GM19438 (cell line): Measurements from ENCODE around the gene GREB1L.
"Not testable (repeated sequence)": the region's sequence is repeated elsewhere in the genome, so short reads cannot be mapped to it uniquely, and the experiment has no call there.

Experiments
- ATAC-seq: cut with Tn5 transposase; IDR thresholded peaks from one replicate; pipeline ENCODE4 v1.9.1; 2021; ENCODE audit warnings: low read depth; ENCODE audit not compliant: unreplicated experiment

GREB1L gene

GRCh38 chr18:21262244-21262643 is 20.2 kb downstream of the GREB1L start:
- no peak for ATAC-seq

- no peak for ATAC-seq
Measured at GRCh38 chr18:21262979-21263378, 20.9 kb downstream of the GREB1L start.

- no peak for ATAC-seq
Measured at GRCh38 chr18:21264651-21265050, 22.6 kb downstream of the GREB1L start.

GRCh38 chr18:21265971-21266673 is 24.1 kb downstream of the GREB1L start:
- no peak for ATAC-seq

GRCh38 chr18:21267400-21267799 is 25.4 kb downstream of the GREB1L start:
- ATAC-seq: no peak

- ATAC-seq: no peak
Measured at GRCh38 chr18:21269349-21269748, 27.3 kb downstream of the GREB1L start.

- ATAC-seq: no peak
Measured at GRCh38 chr18:21270453-21270852, 28.4 kb downstream of the GREB1L start.

- no peak for ATAC-seq
Measured at GRCh38 chr18:21272016-21272579, 30.1 kb downstream of the GREB1L start.

GRCh38 chr18:21273568-21273967 is 31.5 kb downstream of the GREB1L start:
- no peak for ATAC-seq

GRCh38 chr18:21275645-21276044 is 33.6 kb downstream of the GREB1L start:
- ATAC-seq: no peak

GRCh38 chr18:21277578-21277977 is 35.5 kb downstream of the GREB1L start:
- ATAC-seq: no peak

- ATAC-seq: not testable (repeated sequence)
Measured at GRCh38 chr18:21278218-21278617, 36.2 kb downstream of the GREB1L start.

- no peak for ATAC-seq
Measured at GRCh38 chr18:21281603-21282002, 39.6 kb downstream of the GREB1L start.

GRCh38 chr18:21284540-21284939 is 42.5 kb downstream of the GREB1L start:
- ATAC-seq: no peak

GRCh38 chr18:21289827-21290226 is 47.8 kb downstream of the GREB1L start:
- ATAC-seq: no peak

GRCh38 chr18:21291106-21291505 is 49.1 kb downstream of the GREB1L start:
- no peak for ATAC-seq

GRCh38 chr18:21293479-21293878 is 51.4 kb downstream of the GREB1L start:
- ATAC-seq: no peak

GRCh38 chr18:21295101-21295500 is 53.1 kb downstream of the GREB1L start:
- ATAC-seq: no peak

GRCh38 chr18:21296045-21296444 is 54.0 kb downstream of the GREB1L start:
- no peak for ATAC-seq

GRCh38 chr18:21298351-21298750 is 56.3 kb downstream of the GREB1L start:
- no peak for ATAC-seq

GRCh38 chr18:21300035-21300907 is 58.2 kb downstream of the GREB1L start:
- ATAC-seq: no peak

GRCh38 chr18:21300908-21301200 is 58.8 kb downstream of the GREB1L start:
- ATAC-seq: no peak
